ENCODE measurements around the gene CSNK1A1.

Gene CSNK1A1

DNA sequence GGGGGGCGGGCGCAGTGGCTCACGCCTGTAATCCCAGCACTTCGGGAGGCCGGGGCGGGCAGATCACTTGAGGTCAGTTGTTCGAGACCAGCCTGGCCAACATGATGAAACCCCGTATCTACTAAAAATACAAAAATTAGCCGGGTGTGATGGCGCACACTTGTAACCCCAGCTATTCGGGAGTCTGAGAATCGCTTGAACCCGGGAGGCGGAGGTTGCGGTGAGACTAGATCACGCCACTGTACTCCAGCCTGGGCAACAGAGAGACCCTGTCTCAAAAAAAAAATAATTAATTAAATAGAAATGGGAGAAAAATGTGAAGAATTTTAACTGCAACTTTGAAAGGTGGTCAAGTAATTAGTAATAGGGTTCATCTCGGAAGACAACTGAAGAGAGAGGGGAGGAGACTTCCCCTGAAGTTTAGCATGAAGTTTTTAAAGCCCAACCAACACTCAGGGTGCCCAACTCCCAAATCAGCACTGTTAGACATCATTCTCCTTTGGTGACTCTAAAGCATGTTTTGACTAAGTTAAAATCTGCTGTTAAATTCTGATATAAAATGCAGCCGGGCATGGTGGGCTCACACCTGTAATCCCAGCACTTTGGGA lies 1.4 kb upstream of the CSNK1A1 start:
- Histone ChIP-seq H4K91ac (ENCODE audit: low read length) (peak overlapping the region; percentile 58), H3K4me2 (ENCODE audit: low read length, poor library complexity, severe bottlenecking) (no peak overlapping the region), H3K4ac (ENCODE audit: low read depth in 1 of 2, low read length in 2 of 2) (no peak overlapping the region), H3K4me3 (ENCODE audit: insufficient read depth in 1 of 2, low read depth in 1 of 2, low read length in 2 of 2) (peak overlapping the region in 1 of 2 experiments; percentile 99), H2BK120ac (ENCODE audit: low read depth, low read length) (no peak overlapping the region), H2BK12ac (ENCODE audit: low read length in 2 of 2) (no peak overlapping the region), H2AK5ac (ENCODE audit: low read length, severe bottlenecking) (no peak overlapping the region), H3K18ac (ENCODE audit: low read depth in 1 of 2, low read length in 2 of 2) (no peak overlapping the region), H4K8ac (ENCODE audit: low read length) (no peak overlapping the region), H2AFZ (ENCODE audit: low read depth, low read length) (no peak overlapping the region), H3K27ac (ENCODE audit: low read length, poor library complexity, severe bottlenecking) (no peak overlapping the region), H2BK15ac (ENCODE audit: low read depth, poor library complexity, severe bottlenecking) (no peak overlapping the region), H3K4me1 (ENCODE audit: control insufficient read depth, insufficient read depth, low read depth, low read length) (peaks cover 5% of the 10 kb centered on the region), H3K9me3 (ENCODE audit: control insufficient read depth, low read length) (no peaks in the 10 kb centered on the region), H3K14ac (ENCODE audit: low read length in 2 of 2) (no peak overlapping the region), H3K9ac (ENCODE audit: low read length) (peak overlapping the region; percentile 100), H3K23ac (ENCODE audit: low read length in 2 of 2) (no peak overlapping the region), H3K79me1 (replicated peaks; ENCODE audit: low read length, poor library complexity, severe bottlenecking) (peaks cover 3% of the 10 kb centered on the region), H3K36me3 (ENCODE audit: control insufficient read depth in 1 of 2, insufficient read depth in 2 of 2, low read depth in 1 of 2, low read length in 2 of 2) (peaks cover 10 to 23% of the 10 kb centered on the region in 2 experiments), H3K27me3 (ENCODE audit: control insufficient read depth in 1 of 2, insufficient read depth in 1 of 2, low read length in 2 of 2) (no peaks in the 10 kb centered on the region), H2BK5ac (ENCODE audit: low read depth, low read length, poor library complexity, severe bottlenecking) (no peak overlapping the region)
- DNase-seq: no peak
- WGBS: 79% methylated on average over 18 of the region's 18 CpGs

DNA sequence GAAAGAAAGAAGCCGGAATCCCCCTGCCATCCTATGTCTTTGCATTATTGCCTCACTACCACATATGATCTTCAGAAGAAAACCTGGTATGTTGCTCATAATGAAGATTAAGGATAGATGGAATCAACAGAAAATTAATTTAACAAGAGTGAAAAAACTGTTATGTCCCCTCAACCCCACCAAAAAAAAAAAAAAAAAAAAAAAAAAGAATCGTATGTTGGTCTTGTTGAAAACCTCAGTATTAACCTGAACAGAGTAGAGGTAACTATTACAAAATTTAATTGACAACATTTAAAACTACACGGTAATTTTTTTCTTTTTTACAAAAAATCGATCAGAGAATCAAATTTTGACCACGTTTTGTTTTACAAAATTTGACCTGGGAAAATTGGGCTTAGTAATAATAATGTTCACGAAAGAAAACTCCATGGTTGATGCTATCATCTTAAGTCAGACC lies 827 bp upstream of the CSNK1A1 start:
- H2BK5ac ChIP-seq (ENCODE audit: low read depth, low read length, poor library complexity, severe bottlenecking): no peak overlapping the region
- H4K91ac ChIP-seq (ENCODE audit: low read length): no peak overlapping the region
- H3K14ac ChIP-seq (ENCODE audit: low read length in 2 of 2): no peak overlapping the region
- peaks cover 5% of the 10 kb centered on the region for H3K4me1 ChIP-seq (ENCODE audit: control insufficient read depth, insufficient read depth, low read depth, low read length)
- peak overlapping the region; percentile 100 for H3K9ac ChIP-seq (ENCODE audit: low read length)
- H2BK120ac ChIP-seq (ENCODE audit: low read depth, low read length): no peak overlapping the region
- no peak overlapping the region for H2BK15ac ChIP-seq (ENCODE audit: low read depth, poor library complexity, severe bottlenecking)
- H3K9me3 ChIP-seq (ENCODE audit: control insufficient read depth, low read length): no peaks in the 10 kb centered on the region
- H3K18ac ChIP-seq (ENCODE audit: low read depth in 1 of 2, low read length in 2 of 2): peak overlapping the region in 1 of 2 experiments; percentile 65
- no peak overlapping the region for H2BK12ac ChIP-seq (ENCODE audit: low read length in 2 of 2)
- peak overlapping the region; percentile 71 for H3K4me2 ChIP-seq (ENCODE audit: low read length, poor library complexity, severe bottlenecking)
- no peak for DNase-seq
- H3K23ac ChIP-seq (ENCODE audit: low read length in 2 of 2): no peak overlapping the region
- peak overlapping the region; percentile 91 for H3K27ac ChIP-seq (ENCODE audit: low read length, poor library complexity, severe bottlenecking)
- peaks cover 10 to 29% of the 10 kb centered on the region in 2 experiments for H3K36me3 ChIP-seq (ENCODE audit: control insufficient read depth in 1 of 2, insufficient read depth in 2 of 2, low read depth in 1 of 2, low read length in 2 of 2)
- no peak overlapping the region for H3K4ac ChIP-seq (ENCODE audit: low read depth in 1 of 2, low read length in 2 of 2)
- no peak overlapping the region for H2AK5ac ChIP-seq (ENCODE audit: low read length, severe bottlenecking)
- H3K79me1 ChIP-seq (replicated peaks; ENCODE audit: low read length, poor library complexity, severe bottlenecking): peaks cover 3% of the 10 kb centered on the region
- H3K27me3 ChIP-seq (ENCODE audit: control insufficient read depth in 1 of 2, insufficient read depth in 1 of 2, low read length in 2 of 2): no peaks in the 10 kb centered on the region
- no peak overlapping the region for H2AFZ ChIP-seq (ENCODE audit: low read depth, low read length)
- WGBS: 40% methylated on average over 3 of the region's 6 CpGs
- no peak overlapping the region for H4K8ac ChIP-seq (ENCODE audit: low read length)
- H3K4me3 ChIP-seq (ENCODE audit: insufficient read depth in 1 of 2, low read depth in 1 of 2, low read length in 2 of 2): peak overlapping the region in 1 of 2 experiments; percentile 99

DNA sequence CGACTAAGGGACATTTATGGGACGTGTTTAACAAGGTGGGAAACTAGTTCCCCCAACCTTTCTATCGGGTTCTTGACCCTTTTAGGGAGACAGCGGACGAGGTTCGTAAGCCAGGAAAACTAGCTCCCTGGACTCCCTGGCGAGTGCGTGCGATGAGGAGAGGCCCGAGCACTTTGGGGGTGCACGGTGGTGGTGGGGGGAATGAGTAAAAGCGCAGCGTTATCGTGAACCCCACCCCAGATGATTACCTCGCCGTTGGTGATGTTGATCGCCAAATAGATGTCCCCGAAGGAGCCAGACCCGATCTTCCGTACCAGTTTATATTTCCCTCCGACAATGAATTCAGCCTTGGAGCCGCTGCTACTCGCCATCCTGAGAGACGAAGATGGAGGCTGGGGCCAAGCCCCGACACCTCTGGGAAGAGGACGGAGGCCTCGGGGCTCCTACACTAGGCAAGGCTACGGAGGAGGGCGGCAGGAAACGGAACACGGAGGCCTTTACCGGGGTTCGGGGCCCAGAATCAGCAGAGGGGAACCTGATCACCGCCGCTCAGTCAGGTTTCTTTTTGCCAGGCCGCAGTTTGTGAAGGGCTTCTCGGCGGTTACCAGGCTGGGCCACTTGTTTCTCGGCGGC lies 529 bp downstream of the CSNK1A1 start:
- Histone ChIP-seq H3K14ac (ENCODE audit: low read length in 2 of 2) (peak overlapping the region; percentile 62 to 96), H3K36me3 (ENCODE audit: control insufficient read depth in 1 of 2, insufficient read depth in 2 of 2, low read depth in 1 of 2, low read length in 2 of 2) (peaks cover 17 to 41% of the 10 kb centered on the region in 2 experiments), H3K9me3 (ENCODE audit: control insufficient read depth, low read length) (no peaks in the 10 kb centered on the region), H2BK15ac (ENCODE audit: low read depth, poor library complexity, severe bottlenecking) (peak overlapping the region; percentile 94), H2BK5ac (ENCODE audit: low read depth, low read length, poor library complexity, severe bottlenecking) (peak overlapping the region; percentile 98), H3K27ac (ENCODE audit: low read length, poor library complexity, severe bottlenecking) (peak overlapping the region; percentile 96), H3K9ac (ENCODE audit: low read length) (peak overlapping the region; percentile 100), H4K8ac (ENCODE audit: low read length) (peak overlapping the region; percentile 87), H3K23ac (ENCODE audit: low read length in 2 of 2) (peak overlapping the region in 1 of 2 experiments; percentile 96), H2AFZ (ENCODE audit: low read depth, low read length) (peak overlapping the region; percentile 36), H2AK5ac (ENCODE audit: low read length, severe bottlenecking) (peak overlapping the region; percentile 62), H3K4me1 (ENCODE audit: control insufficient read depth, insufficient read depth, low read depth, low read length) (peaks cover 5% of the 10 kb centered on the region), H3K4ac (ENCODE audit: low read depth in 1 of 2, low read length in 2 of 2) (peak overlapping the region; percentile 97), H2BK120ac (ENCODE audit: low read depth, low read length) (peak overlapping the region; percentile 84), H3K27me3 (ENCODE audit: control insufficient read depth in 1 of 2, insufficient read depth in 1 of 2, low read length in 2 of 2) (no peaks in the 10 kb centered on the region), H3K4me3 (ENCODE audit: insufficient read depth in 1 of 2, low read depth in 1 of 2, low read length in 2 of 2) (peak overlapping the region; percentile 96 to 99), H2BK12ac (ENCODE audit: low read length in 2 of 2) (peak overlapping the region; percentile 51 to 73), H3K79me1 (replicated peaks; ENCODE audit: low read length, poor library complexity, severe bottlenecking) (peaks cover 3% of the 10 kb centered on the region), H3K4me2 (ENCODE audit: low read length, poor library complexity, severe bottlenecking) (peak overlapping the region; percentile 24), H3K18ac (ENCODE audit: low read depth in 1 of 2, low read length in 2 of 2) (peak overlapping the region; percentile 93 to 99), H4K91ac (ENCODE audit: low read length) (peak overlapping the region; percentile 98)
- DNase-seq: no peak
- WGBS: under 1% methylated on average over 40 of the region's 40 CpGs

DNA sequence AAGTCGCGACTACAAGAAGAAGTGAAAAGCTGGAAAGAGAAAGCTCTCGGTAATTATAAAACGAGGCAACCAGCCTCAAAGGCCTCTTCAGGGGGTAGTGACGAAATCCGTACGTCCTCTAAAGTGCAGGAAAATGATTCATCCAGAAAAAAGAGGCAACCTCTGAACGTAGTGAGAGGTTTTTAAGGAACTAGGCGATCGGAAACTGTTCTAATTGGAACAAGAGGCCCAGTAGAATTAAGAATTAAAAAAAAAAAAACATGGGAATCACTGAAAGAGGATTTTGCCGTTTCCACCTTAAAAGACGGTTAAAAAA lies 1.0 kb downstream of the CSNK1A1 start:
- H2AFZ ChIP-seq (ENCODE audit: low read depth, low read length): no peak overlapping the region
- peak overlapping the region; percentile 100 for H3K9ac ChIP-seq (ENCODE audit: low read length)
- peak overlapping the region; percentile 98 for H2BK5ac ChIP-seq (ENCODE audit: low read depth, low read length, poor library complexity, severe bottlenecking)
- H3K18ac ChIP-seq (ENCODE audit: low read depth in 1 of 2, low read length in 2 of 2): peak overlapping the region; percentile 67 to 88
- peaks cover 7% of the 10 kb centered on the region for H3K4me1 ChIP-seq (ENCODE audit: control insufficient read depth, insufficient read depth, low read depth, low read length)
- under 1% methylated on average over 12 of the region's 12 CpGs for WGBS
- no peak overlapping the region for H3K23ac ChIP-seq (ENCODE audit: low read length in 2 of 2)
- H3K9me3 ChIP-seq (ENCODE audit: control insufficient read depth, low read length): no peaks in the 10 kb centered on the region
- no peak overlapping the region for H4K8ac ChIP-seq (ENCODE audit: low read length)
- H3K27me3 ChIP-seq (ENCODE audit: control insufficient read depth in 1 of 2, insufficient read depth in 1 of 2, low read length in 2 of 2): no peaks in the 10 kb centered on the region
- H3K4me3 ChIP-seq (ENCODE audit: insufficient read depth in 1 of 2, low read depth in 1 of 2, low read length in 2 of 2): peak overlapping the region; percentile 67 to 99
- peak overlapping the region in 1 of 2 experiments; percentile 92 for H3K14ac ChIP-seq (ENCODE audit: low read length in 2 of 2)
- H3K27ac ChIP-seq (ENCODE audit: low read length, poor library complexity, severe bottlenecking): peak overlapping the region; percentile 96
- no peak overlapping the region for H2BK15ac ChIP-seq (ENCODE audit: low read depth, poor library complexity, severe bottlenecking)
- H3K4ac ChIP-seq (ENCODE audit: low read depth in 1 of 2, low read length in 2 of 2): peak overlapping the region in 1 of 2 experiments; percentile 97
- no peak overlapping the region for H2AK5ac ChIP-seq (ENCODE audit: low read length, severe bottlenecking)
- peaks cover 3% of the 10 kb centered on the region for H3K79me1 ChIP-seq (replicated peaks; ENCODE audit: low read length, poor library complexity, severe bottlenecking)
- no peak overlapping the region for H4K91ac ChIP-seq (ENCODE audit: low read length)
- peak; percentile 66 for DNase-seq
- peaks cover 22 to 45% of the 10 kb centered on the region in 2 experiments for H3K36me3 ChIP-seq (ENCODE audit: control insufficient read depth in 1 of 2, insufficient read depth in 2 of 2, low read depth in 1 of 2, low read length in 2 of 2)
- H3K4me2 ChIP-seq (ENCODE audit: low read length, poor library complexity, severe bottlenecking): peak overlapping the region; percentile 54
- H2BK120ac ChIP-seq (ENCODE audit: low read depth, low read length): peak overlapping the region; percentile 11
- no peak overlapping the region for H2BK12ac ChIP-seq (ENCODE audit: low read length in 2 of 2)
